Measurements from ENCODE around the gene TRPC3.

- TF ChIP-seq CTCF (conservative IDR thresholded peaks at IDR 0.05; ENCODE audit: low read length): no peak
- TF ChIP-seq EZH2phosphoT487 (IDR thresholded peaks at IDR 0.05; ENCODE audit: borderline replicate concordance, low read depth, low read length): no peak
These were observed 37.1 kb upstream of the TRPC3 start for GRCh38 chr4:121988950-121989349.

All from OCI-LY7 (cell line).